ENCODE data around the gene ACTR1B.
A peak's percentile ranks its signal among the peaks of the same experiment; 100 is the strongest.

Gene ACTR1B

GRCh38 chr2:97658691-97659157 lies 5.1 kb downstream of the ACTR1B start:
- no peak overlapping the region for H2BK15ac ChIP-seq (ENCODE audit: low read length)
- H3K27me3 ChIP-seq (ENCODE audit: control insufficient read depth in 3 of 3, insufficient read depth in 3 of 3, low read depth in 1 of 3, low read length in 3 of 3) = no peaks in the 10 kb centered on the region
- peaks cover 23% of the 10 kb centered on the region for H3K79me1 ChIP-seq (ENCODE audit: low read depth, low read length)
- DNase-seq (ENCODE audit: low spot score) = no peak
- H3K36me3 ChIP-seq (replicated peaks in 1 of 2; ENCODE audit: control insufficient read depth in 2 of 2, insufficient read depth in 2 of 2, low read length in 2 of 2) = peaks cover 47 to 72% of the 10 kb centered on the region in 2 donors
- H2BK12ac ChIP-seq (ENCODE audit: low read length) = no peak overlapping the region
- no peak overlapping the region for H3K9ac ChIP-seq (ENCODE audit: low read depth, low read length, poor library complexity)
- H3K9me3 ChIP-seq (replicated peaks in 1 of 2; ENCODE audit: control insufficient read depth in 2 of 2, insufficient read depth in 1 of 2, low read depth in 1 of 2, low read length in 2 of 2) = peaks cover 13 to 15% of the 10 kb centered on the region in 2 donors
- no peak overlapping the region for H4K8ac ChIP-seq (ENCODE audit: low read depth, low read length)
- no peak overlapping the region for H3K4ac ChIP-seq (ENCODE audit: low read length)
- H2AFZ ChIP-seq (ENCODE audit: low read length) = no peak overlapping the region
- H4K91ac ChIP-seq (ENCODE audit: low read depth, low read length, poor library complexity) = no peak overlapping the region
- H2BK120ac ChIP-seq (ENCODE audit: low read depth, low read length) = no peak overlapping the region
- H3K4me2 ChIP-seq (ENCODE audit: insufficient read depth, low read length, poor library complexity, severe bottlenecking) = no peak overlapping the region
- H3K4me3 ChIP-seq (ENCODE audit: low read length in 2 of 2) = no peak overlapping the region
- no peak overlapping the region for H2AK5ac ChIP-seq (ENCODE audit: low read depth, low read length)
- H3K18ac ChIP-seq (ENCODE audit: low read length) = no peak overlapping the region
- no peak overlapping the region for H3K23ac ChIP-seq (ENCODE audit: low read depth, low read length, poor library complexity)
- no peak overlapping the region for H3K27ac ChIP-seq (replicated peaks; ENCODE audit: low read length)
- H3K4me1 ChIP-seq (ENCODE audit: control insufficient read depth in 2 of 2, insufficient read depth in 1 of 2, low read depth in 1 of 2, low read length in 2 of 2) = peaks cover 8 to 12% of the 10 kb centered on the region in 2 donors
- H2BK5ac ChIP-seq (ENCODE audit: low read length) = no peak overlapping the region
- no CpG with 5 or more reads among the region's 13 CpGs for WGBS, 2 donors (ENCODE audit: extremely low coverage in 2 of 2, insufficient read length in 2 of 2, insufficient replicate concordance in 1 of 2)
- no peak overlapping the region for H3K14ac ChIP-seq (ENCODE audit: low read length)

- peak overlapping the region in 1 of 2 donors; percentile 23 for H3K4me3 ChIP-seq (ENCODE audit: low read length in 2 of 2)
- H2BK120ac ChIP-seq (ENCODE audit: low read depth, low read length) = no peak overlapping the region
- no peaks in the 10 kb centered on the region for H3K27me3 ChIP-seq (ENCODE audit: control insufficient read depth in 3 of 3, insufficient read depth in 3 of 3, low read depth in 1 of 3, low read length in 3 of 3)
- H3K9me3 ChIP-seq (replicated peaks in 1 of 2; ENCODE audit: control insufficient read depth in 2 of 2, insufficient read depth in 1 of 2, low read depth in 1 of 2, low read length in 2 of 2) = peaks cover 13 to 20% of the 10 kb centered on the region in 2 donors
- no peak for DNase-seq (ENCODE audit: low spot score)
- H3K79me1 ChIP-seq (ENCODE audit: low read depth, low read length) = peaks cover 21% of the 10 kb centered on the region
- no peak overlapping the region for H3K4ac ChIP-seq (ENCODE audit: low read length)
- H3K27ac ChIP-seq (replicated peaks; ENCODE audit: low read length) = no peak overlapping the region
- H3K4me2 ChIP-seq (ENCODE audit: insufficient read depth, low read length, poor library complexity, severe bottlenecking) = no peak overlapping the region
- H2AFZ ChIP-seq (ENCODE audit: low read length) = no peak overlapping the region
- no peak overlapping the region for H2BK15ac ChIP-seq (ENCODE audit: low read length)
- no peak overlapping the region for H3K18ac ChIP-seq (ENCODE audit: low read length)
- H3K23ac ChIP-seq (ENCODE audit: low read depth, low read length, poor library complexity) = peak overlapping the region; percentile 44
- H3K14ac ChIP-seq (ENCODE audit: low read length) = no peak overlapping the region
- peaks cover 47 to 72% of the 10 kb centered on the region in 2 donors for H3K36me3 ChIP-seq (replicated peaks in 1 of 2; ENCODE audit: control insufficient read depth in 2 of 2, insufficient read depth in 2 of 2, low read length in 2 of 2)
- H3K9ac ChIP-seq (ENCODE audit: low read depth, low read length, poor library complexity) = no peak overlapping the region
- H4K8ac ChIP-seq (ENCODE audit: low read depth, low read length) = no peak overlapping the region
- H2BK5ac ChIP-seq (ENCODE audit: low read length) = no peak overlapping the region
- H4K91ac ChIP-seq (ENCODE audit: low read depth, low read length, poor library complexity) = no peak overlapping the region
- peaks cover 8 to 12% of the 10 kb centered on the region in 2 donors for H3K4me1 ChIP-seq (ENCODE audit: control insufficient read depth in 2 of 2, insufficient read depth in 1 of 2, low read depth in 1 of 2, low read length in 2 of 2)
- no peak overlapping the region for H2AK5ac ChIP-seq (ENCODE audit: low read depth, low read length)
- WGBS, 2 donors (ENCODE audit: extremely low coverage in 2 of 2, insufficient read length in 2 of 2, insufficient replicate concordance in 1 of 2) = no CpG with 5 or more reads among the region's 37 CpGs
- H2BK12ac ChIP-seq (ENCODE audit: low read length) = no peak overlapping the region
Observed at GRCh38 chr2:97657986-97658690, 5.7 kb downstream of the ACTR1B start.

DNA sequence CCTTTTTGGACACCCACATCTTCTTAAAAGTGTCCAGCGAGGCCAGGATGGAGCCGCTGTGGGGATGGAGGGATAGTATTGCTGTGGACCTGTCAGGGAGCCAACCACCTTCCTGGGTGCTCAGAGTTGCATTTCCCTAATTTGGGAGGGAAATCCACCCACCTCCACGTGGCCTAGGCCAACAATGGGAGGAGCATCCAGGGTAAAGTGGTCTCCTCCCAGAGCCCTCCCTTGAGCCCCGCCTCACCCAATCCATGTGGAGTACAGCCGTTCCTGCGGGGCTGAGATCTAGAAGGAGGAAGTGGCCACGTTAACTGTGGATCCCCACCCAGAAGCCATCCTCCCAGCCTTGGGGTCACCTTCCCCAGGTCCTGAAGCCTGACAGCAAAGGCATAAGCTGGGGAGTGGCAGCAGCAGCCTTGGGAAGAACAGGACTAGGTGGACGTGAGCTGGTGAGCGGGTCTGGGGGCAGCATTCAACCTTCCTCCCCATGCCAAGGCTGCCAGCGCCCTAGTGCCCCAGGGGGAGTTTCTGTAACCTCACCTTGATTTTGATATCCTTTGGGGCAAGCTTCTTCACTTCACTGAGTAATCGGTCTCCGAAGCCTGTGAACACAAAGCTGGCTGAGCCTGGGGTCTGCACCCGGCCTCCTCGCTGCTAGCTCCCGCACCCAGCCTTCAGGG lies 6.8 kb downstream of the ACTR1B start:
- H3K14ac ChIP-seq (ENCODE audit: low read length) = no peak overlapping the region
- no peak overlapping the region for H3K4me2 ChIP-seq (ENCODE audit: insufficient read depth, low read length, poor library complexity, severe bottlenecking)
- peaks cover 13 to 20% of the 10 kb centered on the region in 2 donors for H3K9me3 ChIP-seq (replicated peaks in 1 of 2; ENCODE audit: control insufficient read depth in 2 of 2, insufficient read depth in 1 of 2, low read depth in 1 of 2, low read length in 2 of 2)
- WGBS, 2 donors (ENCODE audit: extremely low coverage in 2 of 2, insufficient read length in 2 of 2, insufficient replicate concordance in 1 of 2) = no CpG with 5 or more reads among the region's 15 CpGs
- H3K27me3 ChIP-seq (ENCODE audit: control insufficient read depth in 3 of 3, insufficient read depth in 3 of 3, low read depth in 1 of 3, low read length in 3 of 3) = no peaks in the 10 kb centered on the region
- H3K36me3 ChIP-seq (replicated peaks in 1 of 2; ENCODE audit: control insufficient read depth in 2 of 2, insufficient read depth in 2 of 2, low read length in 2 of 2) = peaks cover 47 to 72% of the 10 kb centered on the region in 2 donors
- no peak overlapping the region for H3K18ac ChIP-seq (ENCODE audit: low read length)
- H3K23ac ChIP-seq (ENCODE audit: low read depth, low read length, poor library complexity) = peak overlapping the region; percentile 23
- H2AK5ac ChIP-seq (ENCODE audit: low read depth, low read length) = no peak overlapping the region
- H2BK15ac ChIP-seq (ENCODE audit: low read length) = no peak overlapping the region
- DNase-seq (ENCODE audit: low spot score) = no peak
- H3K9ac ChIP-seq (ENCODE audit: low read depth, low read length, poor library complexity) = no peak overlapping the region
- no peak overlapping the region for H2BK120ac ChIP-seq (ENCODE audit: low read depth, low read length)
- peak overlapping the region; percentile 42 for H2BK5ac ChIP-seq (ENCODE audit: low read length)
- no peak overlapping the region for H3K4ac ChIP-seq (ENCODE audit: low read length)
- no peak overlapping the region for H3K27ac ChIP-seq (replicated peaks; ENCODE audit: low read length)
- H3K4me1 ChIP-seq (ENCODE audit: control insufficient read depth in 2 of 2, insufficient read depth in 1 of 2, low read depth in 1 of 2, low read length in 2 of 2) = peaks cover 3% of the 10 kb centered on the region in 2 donors
- H4K91ac ChIP-seq (ENCODE audit: low read depth, low read length, poor library complexity) = no peak overlapping the region
- peaks cover 19% of the 10 kb centered on the region for H3K79me1 ChIP-seq (ENCODE audit: low read depth, low read length)
- peak overlapping the region; percentile 16 for H2BK12ac ChIP-seq (ENCODE audit: low read length)
- no peak overlapping the region for H4K8ac ChIP-seq (ENCODE audit: low read depth, low read length)
- H3K4me3 ChIP-seq (ENCODE audit: low read length in 2 of 2) = no peak overlapping the region
- H2AFZ ChIP-seq (ENCODE audit: low read length) = no peak overlapping the region

GRCh38 chr2:97656129-97656755 lies 7.6 kb downstream of the ACTR1B start:
- H3K9me3 ChIP-seq (replicated peaks in 1 of 2; ENCODE audit: control insufficient read depth in 2 of 2, insufficient read depth in 1 of 2, low read depth in 1 of 2, low read length in 2 of 2) = peaks cover 13 to 20% of the 10 kb centered on the region in 2 donors
- no peak overlapping the region for H3K4me3 ChIP-seq (ENCODE audit: low read length in 2 of 2)
- peaks cover 16% of the 10 kb centered on the region for H3K79me1 ChIP-seq (ENCODE audit: low read depth, low read length)
- no peak overlapping the region for H4K8ac ChIP-seq (ENCODE audit: low read depth, low read length)
- H3K4me1 ChIP-seq (ENCODE audit: control insufficient read depth in 2 of 2, insufficient read depth in 1 of 2, low read depth in 1 of 2, low read length in 2 of 2) = peaks cover 0 to 3% of the 10 kb centered on the region in 2 donors
- no peak overlapping the region for H2BK15ac ChIP-seq (ENCODE audit: low read length)
- H3K23ac ChIP-seq (ENCODE audit: low read depth, low read length, poor library complexity) = no peak overlapping the region
- no peak overlapping the region for H3K18ac ChIP-seq (ENCODE audit: low read length)
- no peak overlapping the region for H4K91ac ChIP-seq (ENCODE audit: low read depth, low read length, poor library complexity)
- no peak overlapping the region for H3K9ac ChIP-seq (ENCODE audit: low read depth, low read length, poor library complexity)
- H3K36me3 ChIP-seq (replicated peaks in 1 of 2; ENCODE audit: control insufficient read depth in 2 of 2, insufficient read depth in 2 of 2, low read length in 2 of 2) = peaks cover 45 to 73% of the 10 kb centered on the region in 2 donors
- no peak for DNase-seq (ENCODE audit: low spot score)
- H2AFZ ChIP-seq (ENCODE audit: low read length) = no peak overlapping the region
- H3K4me2 ChIP-seq (ENCODE audit: insufficient read depth, low read length, poor library complexity, severe bottlenecking) = no peak overlapping the region
- H2BK120ac ChIP-seq (ENCODE audit: low read depth, low read length) = no peak overlapping the region
- H2AK5ac ChIP-seq (ENCODE audit: low read depth, low read length) = no peak overlapping the region
- peak overlapping the region; percentile 17 for H3K14ac ChIP-seq (ENCODE audit: low read length)
- H3K27me3 ChIP-seq (ENCODE audit: control insufficient read depth in 3 of 3, insufficient read depth in 3 of 3, low read depth in 1 of 3, low read length in 3 of 3) = no peaks in the 10 kb centered on the region
- H2BK12ac ChIP-seq (ENCODE audit: low read length) = no peak overlapping the region
- no peak overlapping the region for H3K4ac ChIP-seq (ENCODE audit: low read length)
- H3K27ac ChIP-seq (replicated peaks; ENCODE audit: low read length) = no peak overlapping the region
- no CpG with 5 or more reads among the region's 7 CpGs for WGBS, 2 donors (ENCODE audit: extremely low coverage in 2 of 2, insufficient read length in 2 of 2, insufficient replicate concordance in 1 of 2)
- H2BK5ac ChIP-seq (ENCODE audit: low read length) = peak overlapping the region; percentile 42
